K562 (cell line): ENCODE results near the gene LAMB3. TPM values are rescaled to one million over a fixed set of nuclear protein-coding genes. Genes with fewer than 3 reads are reported as not detected.

Source experiments
- ARID2 ChIP-seq: fragments of 450-650 bp; IDR thresholded peaks from 2 replicates; pipeline ENCODE4 v1.6.1; 2017; ENCODE audit warnings: antibody characterized with exemption, mild to moderate bottlenecking
- CREB3 ChIP-seq: fragments of 450-650 bp; conservative IDR thresholded peaks from 2 replicates; pipeline ENCODE4 v1.6.1; 2016; ENCODE audit warnings: missing genetic modification characterization, low read depth, mild to moderate bottlenecking, missing compliant biosample characterization, moderate library complexity
- ELK3 ChIP-seq: fragments of 450-650 bp; formaldehyde crosslinking; IDR thresholded peaks from 2 replicates; pipeline ENCODE4 v1.4.0; 2020; ENCODE audit warnings: mild to moderate bottlenecking
- GATAD2A ChIP-seq: fragments of 450-650 bp; IDR thresholded peaks from 2 replicates; pipeline ENCODE4 v1.6.1; 2017
- MCM3 ChIP-seq: fragments of 450-650 bp; IDR thresholded peaks from 2 replicates; pipeline ENCODE4 v1.6.1; 2016
- MYNN ChIP-seq, 2 experiments: sonication (generic); formaldehyde crosslinking in 1 of 2; IDR thresholded peaks; 2 replicates each; pipeline versions ENCODE4 v1.5.0 to v1.6.1; 2016 to 2020; ENCODE audit warnings: antibody characterized with exemption in 1 of 2, missing genetic modification reagents in 1 of 2
- POLR2G ChIP-seq: fragments of 200-400 bp; formaldehyde crosslinking; IDR thresholded peaks from 2 replicates; pipeline ENCODE4 v1.6.1; 2017; ENCODE audit warnings: low read depth, mild to moderate bottlenecking, antibody characterized with exemption, low read length, moderate library complexity
- POLR2H ChIP-seq: IDR thresholded peaks from 2 replicates; pipeline ENCODE4 v1.6.1; 2016; ENCODE audit warnings: missing genetic modification characterization, low read depth, mild to moderate bottlenecking, control low read depth, missing compliant biosample characterization, moderate library complexity
- PRPF4 ChIP-seq: fragments of 200-400 bp; formaldehyde crosslinking; IDR thresholded peaks from one replicate; pipeline ENCODE4 v1.6.1; 2017; ENCODE audit warnings: low read length, low read depth, mild to moderate bottlenecking; ENCODE audit not compliant: insufficient read depth, poor library complexity, severe bottlenecking
- RUNX1 ChIP-seq: sonication (generic); IDR thresholded peaks from 2 replicates; pipeline ENCODE4 v1.6.1; 2016; ENCODE audit warnings: antibody characterized with exemption, low read depth
- SNAPC5 ChIP-seq: fragments of 250-450 bp; sonication (Bioruptor Pico); IDR thresholded peaks from 2 replicates; pipeline ENCODE4 v1.8.0; 2021; ENCODE audit warnings: moderate library complexity, mild to moderate bottlenecking, inconsistent platforms
- SP2 ChIP-seq: IDR thresholded peaks from 2 replicates; pipeline ENCODE4 v1.6.1; 2011; ENCODE audit warnings: mild to moderate bottlenecking, low read depth, low read length, moderate library complexity; ENCODE audit not compliant: poor library complexity, severe bottlenecking; ENCODE audit errors: extremely low read depth
- THAP12 ChIP-seq: fragments of 250-450 bp; sonication (Bioruptor Pico); IDR thresholded peaks from 2 replicates; pipeline ENCODE4 v1.9.0; 2021; ENCODE audit warnings: mild to moderate bottlenecking, inconsistent platforms
- ZNF232 ChIP-seq: sonication (generic); formaldehyde crosslinking; IDR thresholded peaks from 2 replicates; pipeline ENCODE4 v1.8.0; 2022; ENCODE audit warnings: mild to moderate bottlenecking, missing genetic modification reagents
- ZNF280B ChIP-seq: fragments of 250-450 bp; sonication (Bioruptor Pico); IDR thresholded peaks from 2 replicates; pipeline ENCODE4 v1.5.1; 2021; ENCODE audit warnings: mild to moderate bottlenecking
- ZNF592 ChIP-seq: fragments of 450-650 bp; IDR thresholded peaks from 2 replicates; pipeline ENCODE4 v1.6.1; 2017; ENCODE audit warnings: antibody characterized with exemption, mild to moderate bottlenecking
- ZNF668 ChIP-seq: fragments of 250-450 bp; sonication (Bioruptor Pico); IDR thresholded peaks from 2 replicates; pipeline ENCODE4 v1.8.0; 2022; ENCODE audit warnings: mild to moderate bottlenecking, inconsistent platforms
- polyA plus RNA-seq, 8 experiments: library from polyadenylated mRNA; depleted of rRNA in 4 of 8; stranded (reverse) in 5 of 8; unstranded in 3 of 8; fragments of >200 nt; fragmentation: Nextera tagmentation in 2 of 8; fragmentation: Illumina TruSeq in 1 of 8; extraction: Ambion mirVana in 2 of 8; extraction: Trizol in 1 of 8; gene quantifications; 2 replicates each; pipeline versions ENCODE4 v1.2.1 to v1.2.3, GENCODE V29; 2011 to 2014; ENCODE audit warnings: inconsistent platforms in 1 of 8, missing spikeins in 1 of 8
- total RNA-seq, 7 experiments: library from RNA; depleted of rRNA in 6 of 7; stranded (reverse); fragments of >200 nt in 6 of 7; fragmentation: Illumina TruSeq in 2 of 7; extraction: Trizol in 2 of 7; gene quantifications; 2 replicates each; pipeline versions ENCODE4 v1.2.1 to v1.2.3, GENCODE V29; 2011 to 2021; ENCODE audit warnings: low replicate concordance in 1 of 7

LAMB3 gene
- total and polyA plus RNA-seq, 9 of the 15 experiments (the other 6 are each of a cell fraction or from before 2014, with no cell fraction given): 0.08 to 1.3 (median 0.91) TPM

- TF ChIP-seq ZNF280B (CRISPR knock-in tag) (no peak), MYNN (IDR thresholded peaks at IDR 0.05) (no peak), MYNN (CRISPR knock-in tag; IDR thresholded peaks at IDR 0.05) (no peak), ELK3 (CRISPR knock-in tag) (no peak), GATAD2A (no peak), ARID2 (peak; percentile 94), POLR2G (no peak), ZNF232 (CRISPR knock-in tag) (no peak), CREB3 (tag) (no peak), ZNF668 (CRISPR knock-in tag) (no peak), RUNX1 (no peak), ZNF592 (no peak), THAP12 (CRISPR knock-in tag) (no peak), POLR2H (tag) (no peak), SNAPC5 (no peak), MCM3 (no peak), SP2 (no peak), PRPF4 (no peak)
Observed at GRCh38 chr1:209692745-209693504, 40.7 kb upstream of the LAMB3 start (continued).
